ENCODE results near the gene IL18. TPM values are rescaled to one million over a fixed set of nuclear protein-coding genes. Genes with fewer than 3 reads are reported as not detected.
"Not testable (repeated sequence)": the region's sequence is repeated elsewhere in the genome, so short reads cannot be mapped to it uniquely, and the experiment has no call there.

IL18 gene
- total RNA-seq, 4 donors from 2014 or later: 1.2 to 6.8 (median 3.9) TPM

- intact Hi-C loops (cut with DNase I; ENCODE audit: low total_unique reads): no loop called here
- H3K4me1 ChIP-seq: no peaks in the 10 kb centered on the region
Observed at GRCh38 chr11:112106070-112106469, 57.8 kb downstream of the IL18 start.

GRCh38 chr11:112103446-112103845 is 60.4 kb downstream of the IL18 start:
- Histone ChIP-seq H3K27ac (no peak overlapping the region), H3K36me3 (no peaks in the 10 kb centered on the region), H3K4me1 (no peaks in the 10 kb centered on the region), H3K9me3 (no peaks in the 10 kb centered on the region), H3K4me3 (no peak overlapping the region), H3K27me3 (no peaks in the 10 kb centered on the region)
- intact Hi-C loops (cut with DNase I; ENCODE audit: low total_unique reads): no loop called here
- no peak for TF ChIP-seq POLR2A (IDR thresholded peaks at IDR 0.05)
- no peak for DNase-seq

More at GRCh38 chr11:112106070-112106469, 57.8 kb downstream of the IL18 start:
- H3K27me3 ChIP-seq: no peaks in the 10 kb centered on the region
- no peaks in the 10 kb centered on the region for H3K9me3 ChIP-seq
- TF ChIP-seq CTCF (IDR thresholded peaks at IDR 0.05) (no peak), POLR2A (IDR thresholded peaks at IDR 0.05) (no peak)
- no peak overlapping the region for H3K4me3 ChIP-seq
- no peak overlapping the region for H3K27ac ChIP-seq
- no peaks in the 10 kb centered on the region for H3K36me3 ChIP-seq
- DNase-seq: no peak

- H3K36me3 ChIP-seq: no peaks in the 10 kb centered on the region
- no peak for DNase-seq
- intact Hi-C loops (cut with DNase I; ENCODE audit: low total_unique reads): no loop called here
Observed at GRCh38 chr11:112100462-112100861, 63.4 kb downstream of the IL18 start.

GRCh38 chr11:112097734-112098528 is 66.0 kb downstream of the IL18 start:
- DNase-seq: no peak
- TF ChIP-seq POLR2A (IDR thresholded peaks at IDR 0.05) (no peak), CTCF (IDR thresholded peaks at IDR 0.05) (no peak)
- H3K36me3 ChIP-seq: no peaks in the 10 kb centered on the region
- no peak overlapping the region for H3K27ac ChIP-seq
- intact Hi-C loops (cut with DNase I; ENCODE audit: low total_unique reads): no loop called here
- H3K9me3 ChIP-seq: no peaks in the 10 kb centered on the region
- H3K27me3 ChIP-seq: no peaks in the 10 kb centered on the region
- no peaks in the 10 kb centered on the region for H3K4me1 ChIP-seq
- no peak overlapping the region for H3K4me3 ChIP-seq

More at GRCh38 chr11:112100462-112100861, 63.4 kb downstream of the IL18 start:
- Histone ChIP-seq H3K9me3 (no peaks in the 10 kb centered on the region), H3K27ac (no peak overlapping the region), H3K4me1 (no peaks in the 10 kb centered on the region), H3K4me3 (no peak overlapping the region), H3K27me3 (no peaks in the 10 kb centered on the region)
- TF ChIP-seq POLR2A (IDR thresholded peaks at IDR 0.05): no peak
- no peak for TF ChIP-seq CTCF (IDR thresholded peaks at IDR 0.05)

GRCh38 chr11:112096194-112096593 is 67.7 kb downstream of the IL18 start:
- Histone ChIP-seq H3K4me1 (no peaks in the 10 kb centered on the region), H3K27ac (no peak overlapping the region), H3K9me3 (no peaks in the 10 kb centered on the region), H3K36me3 (no peaks in the 10 kb centered on the region), H3K4me3 (no peak overlapping the region), H3K27me3 (no peaks in the 10 kb centered on the region)
- no peak for DNase-seq
- intact Hi-C loops (cut with DNase I; ENCODE audit: low total_unique reads): no loop called here
- no peak for TF ChIP-seq POLR2A (IDR thresholded peaks at IDR 0.05)
- no peak for TF ChIP-seq CTCF (IDR thresholded peaks at IDR 0.05)

- DNase-seq; H3K4me3 ChIP-seq; H3K36me3 ChIP-seq; H3K4me1 ChIP-seq; intact Hi-C loops (cut with DNase I; ENCODE audit: low total_unique reads); H3K27ac ChIP-seq; H3K9me3 ChIP-seq; H3K27me3 ChIP-seq: not testable (repeated sequence)
Observed at GRCh38 chr11:112095302-112095701, 68.6 kb downstream of the IL18 start.

Small RNAs within 50 kb of the gene (small RNA-seq; reads per million reads assigned to genes)
- gene MRPS36P4: not detected

Other genes with a start within 250 kb of the IL18 start
- 1 to 10 TPM in 2 of 4 donors, not detected in 2; 1.6 to 2.4 TPM for gene C11orf52, start 245.2 kb downstream of the IL18 start, total RNA-seq
- gene DIXDC1, start 226.8 kb downstream of the IL18 start, total RNA-seq: 10 to 100 TPM; 38.7 to 63.0 (median 51.4) TPM
- gene DLAT, start 138.7 kb downstream of the IL18 start, total RNA-seq: 10 to 100 TPM; 11.8 to 32.7 (median 24.7) TPM
- gene PIH1D2, start 90.1 kb downstream of the IL18 start, total RNA-seq: 1 to 10 TPM in 2 of 4 donors, under 1 TPM in 2; 0.29 to 5.5 (median 1.6) TPM
- 10 to 100 TPM in 2 of 4 donors, 1 to 10 TPM in 2; 2.3 to 32.9 (median 14.3) TPM for gene NKAPD1, start 89.8 kb downstream of the IL18 start, total RNA-seq
- 10 to 100 TPM; 17.7 to 56.1 (median 43.6) TPM for gene TIMM8B, start 77.3 kb downstream of the IL18 start, total RNA-seq
- gene SDHD, start 77.2 kb downstream of the IL18 start, total RNA-seq: 100 to 1,000 TPM in 2 of 4 donors, 10 to 100 TPM in 2; 84.7 to 157 (median 104) TPM
- gene TEX12, start 3.3 kb upstream of the IL18 start, total RNA-seq: 1 to 10 TPM in 2 of 4 donors, not detected in 2; 1.3 to 1.7 TPM
- gene BCO2, start 11.4 kb upstream of the IL18 start, total RNA-seq: 10 to 100 TPM in 3 of 4 donors, 1 to 10 TPM in 1; 4.6 to 15.3 (median 14.2) TPM
- 10 to 100 TPM; 15.9 to 43.5 (median 35.4) TPM for gene PTS, start 62.3 kb upstream of the IL18 start, total RNA-seq
- gene PLET1, start 96.8 kb upstream of the IL18 start, total RNA-seq: not detected